ENCODE measurements around the gene RFK. TPM values are rescaled to one million over a fixed set of nuclear protein-coding genes. Genes with fewer than 3 reads are reported as not detected.
A peak's percentile ranks its signal among the peaks of the same experiment; 100 is the strongest.

Gene RFK
- total and polyA plus RNA-seq, 9 of the 15 experiments (the other 6 are each of a cell fraction or from before 2014, with no cell fraction given): 3.8 to 51.1 (median 14.8) TPM

DNA sequence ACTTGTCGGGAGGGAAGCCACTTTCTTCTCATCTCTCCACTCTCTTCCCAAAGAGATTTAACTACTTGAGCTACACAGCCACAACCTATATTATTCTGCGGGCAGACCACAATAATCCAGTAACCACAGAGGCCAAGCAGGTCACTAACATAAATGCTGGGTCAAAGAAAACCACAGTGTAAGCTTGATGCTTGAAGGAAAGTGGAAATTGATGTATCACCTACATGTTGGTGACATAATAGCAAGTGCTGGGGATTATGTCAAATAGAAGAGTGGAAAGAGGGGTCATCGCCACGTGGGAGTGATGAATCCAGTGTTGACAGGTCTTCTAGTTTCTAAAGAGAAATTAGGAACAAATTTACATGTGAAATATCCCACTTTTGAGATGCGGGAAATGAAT is 40.9 kb downstream of the RFK start (continued):
- no peak for TF ChIP-seq RBFOX2 (IDR thresholded peaks at IDR 0.05; ENCODE audit: low read depth, low read length)
- 0 out of 2 replicates have a peak, but pooled peaks have one; percentile 14 for TF ChIP-seq MAFK (IDR thresholded peaks at IDR 0.05; ENCODE audit: low read length)
- TF ChIP-seq SMARCC2 (IDR thresholded peaks at IDR 0.05; ENCODE audit: low read depth): no peak
- no peak for TF ChIP-seq SAFB (IDR thresholded peaks at IDR 0.05; ENCODE audit: borderline replicate concordance, low read depth, low read length)
- no peak for TF ChIP-seq FOXK2 (conservative IDR thresholded peaks at IDR 0.05 in 1 of 2, IDR thresholded peaks at IDR 0.05 in 1 of 2; ENCODE audit: low read depth in 2 of 2)
- TF ChIP-seq, protein P1, sequence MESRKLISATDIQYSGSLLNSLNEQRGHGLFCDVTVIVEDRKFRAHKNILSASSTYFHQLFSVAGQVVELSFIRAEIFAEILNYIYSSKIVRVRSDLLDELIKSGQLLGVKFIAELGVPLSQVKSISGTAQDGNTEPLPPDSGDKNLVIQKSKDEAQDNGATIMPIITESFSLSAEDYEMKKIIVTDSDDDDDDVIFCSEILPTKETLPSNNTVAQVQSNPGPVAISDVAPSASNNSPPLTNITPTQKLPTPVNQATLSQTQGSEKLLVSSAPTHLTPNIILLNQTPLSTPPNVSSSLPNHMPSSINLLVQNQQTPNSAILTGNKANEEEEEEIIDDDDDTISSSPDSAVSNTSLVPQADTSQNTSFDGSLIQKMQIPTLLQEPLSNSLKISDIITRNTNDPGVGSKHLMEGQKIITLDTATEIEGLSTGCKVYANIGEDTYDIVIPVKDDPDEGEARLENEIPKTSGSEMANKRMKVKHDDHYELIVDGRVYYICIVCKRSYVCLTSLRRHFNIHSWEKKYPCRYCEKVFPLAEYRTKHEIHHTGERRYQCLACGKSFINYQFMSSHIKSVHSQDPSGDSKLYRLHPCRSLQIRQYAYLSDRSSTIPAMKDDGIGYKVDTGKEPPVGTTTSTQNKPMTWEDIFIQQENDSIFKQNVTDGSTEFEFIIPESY (CRISPR knock-in tag; IDR thresholded peaks at IDR 0.05): no peak
- no peak for TF ChIP-seq ELF4 (CRISPR knock-in tag; IDR thresholded peaks at IDR 0.05)
- TF ChIP-seq, protein P2, sequence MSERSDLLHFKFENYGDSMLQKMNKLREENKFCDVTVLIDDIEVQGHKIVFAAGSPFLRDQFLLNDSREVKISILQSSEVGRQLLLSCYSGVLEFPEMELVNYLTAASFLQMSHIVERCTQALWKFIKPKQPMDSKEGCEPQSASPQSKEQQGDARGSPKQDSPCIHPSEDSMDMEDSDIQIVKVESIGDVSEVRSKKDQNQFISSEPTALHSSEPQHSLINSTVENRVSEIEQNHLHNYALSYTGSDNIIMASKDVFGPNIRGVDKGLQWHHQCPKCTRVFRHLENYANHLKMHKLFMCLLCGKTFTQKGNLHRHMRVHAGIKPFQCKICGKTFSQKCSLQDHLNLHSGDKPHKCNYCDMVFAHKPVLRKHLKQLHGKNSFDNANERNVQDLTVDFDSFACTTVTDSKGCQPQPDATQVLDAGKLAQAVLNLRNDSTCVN (CRISPR knock-in tag; IDR thresholded peaks at IDR 0.05): no peak
- TF ChIP-seq E2F4 (CRISPR knock-in tag; IDR thresholded peaks at IDR 0.05; ENCODE audit: low read depth): no peak
